T1000 (cell line): ENCODE measurements around the gene PLSCR1.

ENCODE experiments used
- DNase-seq: peaks from one replicate; lab custom pipeline; 2025; ENCODE audit warnings: mixed read lengths; lab: John Stamatoyannopoulos, UW

The PLSCR1 gene

DNA sequence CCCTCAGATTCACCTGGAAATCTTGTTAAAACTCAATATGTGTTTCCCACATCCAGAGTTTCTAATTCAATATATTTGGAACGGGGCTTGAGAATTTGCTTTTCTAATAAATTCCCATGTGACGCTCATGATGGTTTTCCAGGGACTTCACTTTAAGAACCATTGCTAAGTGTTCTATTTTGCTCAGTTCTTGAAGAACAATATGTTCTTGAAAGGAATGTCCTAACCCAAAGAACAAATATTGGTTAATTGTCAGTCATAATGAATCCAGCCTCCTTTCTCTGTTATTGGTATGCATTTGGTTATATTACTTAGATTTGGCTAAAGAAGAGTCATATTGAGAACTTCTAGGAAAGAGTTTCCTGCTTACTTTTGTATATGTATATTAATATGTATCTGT is 70.7 kb downstream of the PLSCR1 start:
- no peak for DNase-seq

DNA sequence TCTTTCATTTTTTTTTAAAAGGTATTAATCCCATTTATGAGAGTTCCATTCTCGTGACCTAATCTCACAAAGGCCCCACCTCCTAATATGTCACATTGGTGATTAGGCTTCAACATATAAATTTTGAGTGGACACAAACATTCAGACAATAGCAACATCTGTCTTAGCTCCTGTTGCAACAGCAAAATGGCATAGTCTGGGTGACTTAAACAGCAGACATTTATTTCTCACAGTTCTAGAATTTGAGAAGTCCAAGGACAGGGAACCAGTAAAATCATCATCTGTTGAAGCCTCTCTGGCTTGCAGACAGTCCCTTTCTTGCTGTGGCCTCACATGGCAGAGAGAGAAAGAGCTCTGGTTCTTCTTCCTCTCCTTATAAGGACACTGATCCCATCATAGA is 71.8 kb downstream of the PLSCR1 start:
- DNase-seq, result no peak

GRCh38 chr3:146471012-146471411 is 73.4 kb downstream of the PLSCR1 start:
- DNase-seq, result no peak

- DNase-seq, result no peak
Observed at GRCh38 chr3:146470425-146470990, 73.9 kb downstream of the PLSCR1 start.

DNA sequence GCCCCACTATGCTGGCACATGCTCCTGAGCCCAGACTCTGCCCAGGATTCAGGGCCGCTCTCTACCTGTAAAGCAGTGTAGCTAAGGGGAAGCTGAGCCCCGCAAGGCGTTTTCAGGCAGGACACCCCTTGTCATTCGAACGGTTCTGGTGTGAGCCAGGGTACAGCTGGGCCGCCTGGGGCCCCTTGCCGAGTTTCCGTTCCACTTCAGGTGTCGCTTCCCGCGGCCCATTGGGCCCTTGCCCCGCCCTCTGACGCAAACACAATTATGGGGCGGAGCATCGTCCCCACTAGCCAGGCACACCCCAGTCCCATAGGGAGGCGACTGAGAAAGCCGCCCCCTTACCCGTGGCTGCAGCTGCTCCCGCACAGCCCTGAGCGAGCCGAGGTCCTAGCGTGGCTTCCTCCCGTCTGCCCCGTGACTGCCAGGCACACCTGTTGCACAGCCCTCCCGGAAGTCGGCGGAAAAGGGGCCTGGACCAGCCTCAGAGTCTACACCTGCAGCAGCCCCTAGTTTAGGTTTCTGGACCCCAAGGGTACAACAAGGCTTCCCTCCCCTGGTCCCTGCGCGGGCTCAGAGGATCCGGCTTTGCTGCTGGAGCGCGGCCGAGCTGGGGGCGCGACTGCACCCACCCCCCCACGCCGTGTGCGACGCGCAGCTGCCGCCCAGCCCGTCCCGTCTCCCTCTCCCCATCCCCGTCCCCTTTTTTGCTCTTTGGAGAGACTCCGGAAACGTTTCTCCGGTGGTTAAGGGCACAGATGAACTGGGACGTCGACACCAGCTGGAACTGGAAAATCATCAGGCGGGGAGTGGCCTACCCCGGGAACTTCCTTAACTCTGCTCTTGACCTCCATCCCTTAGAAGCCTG is 75.0 kb downstream of the PLSCR1 start, which contains the start of gene PLSCR2:
Gene PLSCR2 (minus strand): TSS at position 412 of the 868 bp plus-strand sequence. CDS start 9,657 bp downstream, outside the sequence.
- no peak for DNase-seq

DNA sequence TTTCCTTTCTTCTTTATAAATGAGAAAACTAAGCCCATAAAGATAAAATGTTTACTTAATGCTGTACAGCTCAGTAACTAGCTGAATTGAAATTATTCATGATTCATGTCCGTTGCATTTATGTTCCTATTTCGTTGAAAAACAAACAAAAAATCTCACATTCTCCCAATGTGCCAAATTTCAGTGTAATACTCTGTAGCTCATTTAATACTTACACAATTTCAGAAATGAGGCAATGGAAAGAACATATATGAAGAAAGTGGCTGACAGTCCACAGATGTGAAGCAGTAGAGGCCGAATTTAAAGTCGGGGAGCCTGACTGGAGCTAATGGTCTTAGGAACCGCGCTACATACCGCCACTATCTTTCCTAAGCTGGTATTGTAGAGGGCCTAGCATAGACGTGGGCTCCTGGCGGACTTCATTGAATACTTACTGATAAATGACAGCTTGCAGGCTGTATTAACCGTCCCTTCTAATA is 75.7 kb downstream of the PLSCR1 start:
- DNase-seq, result no peak

GRCh38 chr3:146468234-146468633 is 76.2 kb downstream of the PLSCR1 start:
- no peak for DNase-seq

GRCh38 chr3:146466604-146467003 is 77.8 kb downstream of the PLSCR1 start:
- no peak for DNase-seq

- DNase-seq, result no peak
Observed at GRCh38 chr3:146465693-146466465, 78.5 kb downstream of the PLSCR1 start.
